K562 (cell line): ENCODE measurements around the gene LIX1L. TPM values are rescaled to one million over a fixed set of nuclear protein-coding genes. Genes with fewer than 3 reads are reported as not detected.
A peak's percentile ranks its signal among the peaks of the same experiment; 100 is the strongest.

Source experiments
- ADNP ChIP-seq: fragments of 200-800 bp; sonication (Bioruptor generic); IDR thresholded peaks from 2 replicates; pipeline ENCODE4 v1.6.1; 2016; ENCODE audit warnings: missing genetic modification characterization, missing compliant biosample characterization
- CBX1 ChIP-seq: sonication (generic); IDR thresholded peaks from 2 replicates; pipeline ENCODE4 v1.6.1; 2016; ENCODE audit warnings: antibody characterized with exemption, low read depth, mild to moderate bottlenecking
- CBX8 ChIP-seq: fragments of 200-600 bp; sonication (generic); IDR thresholded peaks from 2 replicates; pipeline ENCODE4 v1.6.1; 2012; ENCODE audit warnings: borderline replicate concordance, mixed run types, low read depth, mild to moderate bottlenecking, moderate library complexity, mixed read lengths, low read length, control low read depth, inconsistent platforms; ENCODE audit not compliant: poor library complexity, severe bottlenecking; ENCODE audit errors: extremely low read depth
- CC2D1A ChIP-seq: fragments of 450-650 bp; IDR thresholded peaks from 2 replicates; pipeline ENCODE4 v1.6.1; 2017; ENCODE audit warnings: mild to moderate bottlenecking
- CEBPB ChIP-seq: fragments of 450-650 bp; IDR thresholded peaks from 2 replicates; pipeline ENCODE4 v1.6.1; 2016; ENCODE audit warnings: missing genetic modification characterization, missing compliant biosample characterization
- E2F4 ChIP-seq: sonication (generic); formaldehyde crosslinking; IDR thresholded peaks from 2 replicates; pipeline ENCODE4 v1.8.0; 2022; ENCODE audit warnings: mild to moderate bottlenecking, low read depth, missing genetic modification reagents
- ELF4 ChIP-seq: fragments of 450-650 bp; formaldehyde crosslinking; IDR thresholded peaks from 2 replicates; pipeline ENCODE4 v1.4.0; 2022; ENCODE audit warnings: missing genetic modification characterization
- ETV1 ChIP-seq: fragments of 450-650 bp; conservative IDR thresholded peaks from 2 replicates; pipeline ENCODE4 v1.6.1; 2016; ENCODE audit warnings: missing genetic modification characterization, control low read depth, low read depth, missing compliant biosample characterization
- ETV6 ChIP-seq, 3 experiments: fragments of 150-350 bp in 1 of 3; sonication (generic) in 1 of 3; formaldehyde crosslinking in 1 of 3; IDR thresholded peaks; 2 replicates each; pipeline versions ENCODE4 v1.6.1 to v1.8.0; 2014 to 2022; ENCODE audit warnings: borderline replicate concordance in 2 of 3, low read depth in 2 of 3, antibody characterized with exemption in 1 of 3, low read length in 1 of 3, mild to moderate bottlenecking in 1 of 3, missing genetic modification reagents in 1 of 3
- FOXA3 ChIP-seq, 2 experiments: fragments of 450-650 bp in 1 of 2; sonication (generic) in 1 of 2; formaldehyde crosslinking; IDR thresholded peaks in 1 of 2; conservative IDR thresholded peaks in 1 of 2; 2 replicates each; pipeline versions ENCODE4 v1.4.0 to v1.8.0; 2020 to 2022; ENCODE audit warnings: mild to moderate bottlenecking in 2 of 2, missing genetic modification reagents in 1 of 2
- FOXO4 ChIP-seq: fragments of 450-650 bp; formaldehyde crosslinking; IDR thresholded peaks from 2 replicates; pipeline ENCODE4 v1.4.0; 2020; ENCODE audit warnings: mild to moderate bottlenecking, moderate library complexity
- KLF13 ChIP-seq: fragments of 450-650 bp; IDR thresholded peaks from 2 replicates; pipeline ENCODE4 v1.6.1; 2016; ENCODE audit warnings: missing genetic modification characterization, low read depth, mild to moderate bottlenecking, missing compliant biosample characterization, moderate library complexity, borderline replicate concordance
- MAX ChIP-seq: sonication (generic); formaldehyde crosslinking; IDR thresholded peaks from 2 replicates; pipeline ENCODE4 v1.9.0; 2022; ENCODE audit warnings: mild to moderate bottlenecking, missing genetic modification reagents
- MCM7 ChIP-seq, 2 experiments: fragments of 450-650 bp; IDR thresholded peaks; 2 replicates each; pipeline ENCODE4 v1.6.1; 2016 to 2018
- NFIC ChIP-seq: fragments of 450-650 bp; IDR thresholded peaks from 2 replicates; pipeline ENCODE4 v1.6.1; 2017; ENCODE audit warnings: mild to moderate bottlenecking, inconsistent platforms
- NR0B1 ChIP-seq: fragments of 450-650 bp; IDR thresholded peaks from one replicate; pipeline ENCODE4 v1.6.1; 2018; ENCODE audit warnings: mild to moderate bottlenecking, moderate library complexity; ENCODE audit not compliant: partially characterized antibody
- NR1H2 ChIP-seq: sonication (generic); formaldehyde crosslinking; IDR thresholded peaks from 2 replicates; pipeline ENCODE4 v1.4.0; 2020; ENCODE audit warnings: mild to moderate bottlenecking, missing genetic modification reagents
- PTRF ChIP-seq: fragments of 450-650 bp; IDR thresholded peaks from 2 replicates; pipeline ENCODE4 v1.6.1; 2016; ENCODE audit warnings: mild to moderate bottlenecking, missing genetic modification characterization, missing compliant biosample characterization
- SMAD3 ChIP-seq: fragments of 450-650 bp; formaldehyde crosslinking; conservative IDR thresholded peaks from 2 replicates; pipeline ENCODE4 v1.4.0; 2020; ENCODE audit warnings: mild to moderate bottlenecking
- SRSF7 ChIP-seq: fragments of 200-400 bp; formaldehyde crosslinking; optimal IDR thresholded peaks from 2 replicates; pipeline ENCODE3; 2017; ENCODE audit warnings: mild to moderate bottlenecking, low read depth, low read length
- TAF15 ChIP-seq: fragments of 200-400 bp; formaldehyde crosslinking; IDR thresholded peaks from 2 replicates; pipeline ENCODE4 v1.6.1; 2017; ENCODE audit warnings: mild to moderate bottlenecking, low read depth, low read length, moderate library complexity
- TAL1 ChIP-seq: fragments of 450-650 bp; IDR thresholded peaks from 2 replicates; pipeline ENCODE4 v1.6.1; 2016; ENCODE audit warnings: mild to moderate bottlenecking
- TOE1 ChIP-seq, 2 experiments: fragments of 450-650 bp in 1 of 2; sonication (generic) in 1 of 2; formaldehyde crosslinking in 1 of 2; IDR thresholded peaks; 2 replicates each; pipeline versions ENCODE4 v1.7.1 to v1.8.0; 2016 to 2022; ENCODE audit warnings: borderline replicate concordance in 2 of 2, mild to moderate bottlenecking in 2 of 2, antibody characterized with exemption in 1 of 2, inconsistent platforms in 1 of 2, low read depth in 1 of 2, missing genetic modification reagents in 1 of 2, moderate library complexity in 1 of 2
- U2AF2 ChIP-seq: fragments of 200-400 bp; formaldehyde crosslinking; optimal IDR thresholded peaks from 2 replicates; pipeline ENCODE3; 2017; ENCODE audit warnings: low read depth, mild to moderate bottlenecking, low read length
- polyA plus RNA-seq, 8 experiments: library from polyadenylated mRNA; depleted of rRNA in 4 of 8; stranded (reverse) in 5 of 8; unstranded in 3 of 8; fragments of >200 nt; fragmentation: Nextera tagmentation in 2 of 8; fragmentation: Illumina TruSeq in 1 of 8; extraction: Ambion mirVana in 2 of 8; extraction: Trizol in 1 of 8; gene quantifications; 2 replicates each; pipeline versions ENCODE4 v1.2.1 to v1.2.3, GENCODE V29; 2011 to 2014; ENCODE audit warnings: inconsistent platforms in 1 of 8, missing spikeins in 1 of 8
- total RNA-seq, 7 experiments: library from RNA; depleted of rRNA in 6 of 7; stranded (reverse); fragments of >200 nt in 6 of 7; fragmentation: Illumina TruSeq in 2 of 7; extraction: Trizol in 2 of 7; gene quantifications; 2 replicates each; pipeline versions ENCODE4 v1.2.1 to v1.2.3, GENCODE V29; 2011 to 2021; ENCODE audit warnings: low replicate concordance in 1 of 7

LIX1L gene
- total and polyA plus RNA-seq, 9 of the 15 experiments (the other 6 are each of a cell fraction or from before 2014, with no cell fraction given) = 4.6 to 26.5 (median 12.5) TPM

- TF ChIP-seq ETV6 (IDR thresholded peaks at IDR 0.05; ENCODE audit: borderline replicate concordance in 1 of 2, low read depth in 2 of 2, low read length in 1 of 2) (0 out of 4 replicates have a peak, but pooled peaks have one; percentile 20 to 27), ETV6 (CRISPR knock-in tag; IDR thresholded peaks at IDR 0.05; ENCODE audit: borderline replicate concordance) (no peak), TOE1 (IDR thresholded peaks at IDR 0.05; ENCODE audit: borderline replicate concordance) (peak; percentile 79; the same call in 1 of the 2 replicates), TOE1 (CRISPR knock-in tag; IDR thresholded peaks at IDR 0.05; ENCODE audit: borderline replicate concordance, low read depth) (no peak), TAL1 (peak; percentile 5; the same call in 1 of the 2 replicates), TAF15 (no peak), MAX (CRISPR knock-in tag) (peak; percentile 92), CC2D1A (peak; percentile 100), KLF13 (tag) (peak; percentile 23; the same call in 1 of the 2 replicates), FOXA3 (CRISPR knock-in tag; conservative IDR thresholded peaks at IDR 0.05 in 1 of 2, IDR thresholded peaks at IDR 0.05 in 1 of 2) (peak; percentile 66 to 98), ELF4 (CRISPR knock-in tag) (no peak), PTRF (tag) (no peak), NR0B1 (no peak), CEBPB (no peak), NR1H2 (CRISPR knock-in tag) (no peak), CBX8 (no peak), NFIC (peak; percentile 89), SMAD3 (no peak), MCM7 (IDR thresholded peaks at IDR 0.05) (peak in 1 of 2 experiments; percentile 100; a peak in 2 of 4 replicates), U2AF2 (no peak), ADNP (tag) (no peak), E2F4 (CRISPR knock-in tag) (no peak), ETV1 (tag) (peak; percentile 83), FOXO4 (no peak), SRSF7 (no peak), CBX1 (peak; percentile 98)
Measured at GRCh38 chr1:145996433-145997015, 38.7 kb upstream of the LIX1L start, which contains the start of gene TXNIP (continued).
